ENCODE data around the gene SZT2.
"Not testable (repeated sequence)": the region's sequence is repeated elsewhere in the genome, so short reads cannot be mapped to it uniquely, and the experiment has no call there.

Gene SZT2

DNA sequence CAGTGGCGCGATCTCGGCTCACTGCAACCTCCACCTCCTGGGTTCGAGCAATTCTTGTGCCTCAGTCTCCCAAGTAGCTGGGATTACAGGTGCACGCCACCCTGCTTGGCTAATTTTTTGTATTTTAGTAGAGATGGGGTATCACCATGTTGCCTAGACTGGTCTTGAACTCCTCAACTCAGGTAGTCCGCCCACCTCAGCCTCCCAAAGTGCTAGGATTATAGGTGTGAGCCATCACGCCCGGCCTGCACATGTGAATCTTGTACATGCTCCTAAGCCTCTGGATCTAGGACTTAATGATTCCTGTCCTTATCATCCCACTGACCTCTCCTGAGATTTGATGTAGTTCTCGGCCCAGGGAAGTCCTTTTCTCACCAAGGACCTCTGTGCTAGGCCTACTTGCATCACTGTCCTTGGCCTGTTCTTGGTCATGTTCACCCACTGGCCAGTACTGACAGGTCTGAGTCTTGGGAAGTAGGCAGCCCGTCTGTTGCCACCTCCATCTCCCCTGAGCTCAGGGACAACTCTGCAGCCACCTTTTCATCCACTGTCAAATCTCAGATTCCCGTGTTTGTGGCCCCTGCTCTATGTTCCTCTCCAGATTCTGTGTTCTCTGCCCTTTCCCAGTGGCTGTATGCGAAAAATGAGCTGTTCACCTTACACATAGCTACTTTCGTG lies 54.6 kb downstream of the SZT2 start:
- no peak for DNase-seq

- DNase-seq = no peak
These were observed 55.1 kb downstream of the SZT2 start for GRCh38 chr1:43444836-43445235.

- DNase-seq = no peak
These were observed 56.1 kb downstream of the SZT2 start for GRCh38 chr1:43445606-43446387.

GRCh38 chr1:43446388-43446740 lies 56.7 kb downstream of the SZT2 start:
- no peak for DNase-seq

DNA sequence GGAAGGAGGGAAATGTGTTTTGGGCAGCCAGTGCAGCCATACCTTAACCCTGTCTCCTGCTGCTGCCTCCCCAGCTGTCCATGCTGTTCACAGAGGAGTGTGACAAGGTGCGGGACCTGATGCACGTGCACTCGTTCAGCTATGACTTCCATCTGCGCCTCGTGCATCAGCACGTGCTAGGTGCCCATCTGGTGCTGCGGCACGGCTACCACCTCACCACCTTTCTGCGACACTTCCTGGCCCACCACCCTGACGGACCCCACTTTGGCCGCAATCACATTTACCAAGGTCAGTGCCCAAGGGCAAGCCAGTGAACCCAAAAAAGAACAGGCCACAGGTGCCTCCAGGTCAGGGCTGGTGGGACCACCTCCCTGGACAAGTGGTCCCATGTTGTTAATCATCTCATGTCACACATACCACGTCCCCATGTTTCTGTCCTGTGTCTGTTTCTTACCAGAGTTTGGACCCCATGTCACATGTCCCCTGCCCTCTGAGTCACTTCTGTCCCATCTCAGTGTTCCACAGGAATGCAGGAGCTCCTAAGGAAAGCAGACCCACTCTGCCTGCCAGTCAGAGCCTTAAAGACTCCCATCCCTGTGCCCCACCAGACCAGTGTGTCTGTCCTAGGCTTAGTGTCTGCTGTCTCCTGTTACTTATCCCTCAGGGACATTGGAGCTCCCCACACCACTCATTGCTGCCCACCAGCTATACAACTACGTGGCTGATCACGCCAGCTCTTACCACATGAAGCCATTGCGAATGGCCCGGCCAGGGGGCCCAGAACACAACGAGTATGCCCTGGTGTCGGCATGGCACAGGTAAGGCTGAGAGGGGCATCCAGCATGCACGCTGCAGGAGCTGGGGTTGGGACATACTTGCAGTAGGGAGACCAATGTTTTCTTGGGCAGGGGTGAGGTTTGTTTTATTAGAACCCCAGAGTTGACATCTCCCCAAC lies 57.5 kb downstream of the SZT2 start:
- no peak for DNase-seq

- DNase-seq = no peak
These were observed 58.4 kb downstream of the SZT2 start for GRCh38 chr1:43447891-43448708.

DNA sequence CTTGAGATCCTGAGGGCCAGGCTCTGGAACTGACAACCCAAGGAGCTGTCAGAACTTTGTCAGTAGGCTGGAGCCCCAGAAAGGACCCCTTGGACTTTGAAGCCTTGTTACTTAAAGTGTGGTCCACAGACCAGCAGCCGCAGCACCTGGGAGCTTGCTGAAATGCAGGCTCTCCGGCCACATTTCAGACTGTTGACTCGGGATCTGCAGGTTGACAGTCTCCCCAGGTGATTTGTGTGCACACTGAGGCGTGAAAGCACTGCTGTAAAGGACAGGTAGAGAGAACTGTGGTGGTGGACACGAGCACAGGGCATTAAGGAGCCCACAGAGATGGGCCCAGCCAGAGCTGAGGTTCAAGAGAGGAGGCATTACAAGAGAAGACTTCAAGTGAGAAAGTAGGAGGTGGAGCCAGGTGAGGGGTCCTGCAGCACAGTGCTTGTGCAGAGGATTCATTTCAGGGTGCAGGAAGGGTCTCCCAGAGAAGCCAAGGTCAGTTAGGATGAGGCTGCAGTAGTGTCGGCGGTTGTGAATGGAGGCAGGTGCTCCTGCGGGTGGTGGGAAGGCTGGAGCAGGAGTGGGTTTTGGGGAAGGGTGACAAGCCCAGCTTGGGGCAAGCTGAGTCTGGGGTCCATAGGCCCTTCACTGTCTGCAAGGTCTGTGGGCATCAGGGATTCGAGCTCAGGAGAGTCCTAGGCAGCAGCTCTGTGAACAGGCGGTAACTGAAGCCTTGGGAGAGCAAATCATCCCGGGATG lies 59.4 kb downstream of the SZT2 start:
- DNase-seq = no peak

GRCh38 chr1:43449708-43450069 lies 60.0 kb downstream of the SZT2 start:
- no peak for DNase-seq

- no peak for DNase-seq
These were observed 60.7 kb downstream of the SZT2 start for GRCh38 chr1:43450251-43450941.

GRCh38 chr1:43451157-43451591 lies 61.5 kb downstream of the SZT2 start:
- DNase-seq = no peak

DNA sequence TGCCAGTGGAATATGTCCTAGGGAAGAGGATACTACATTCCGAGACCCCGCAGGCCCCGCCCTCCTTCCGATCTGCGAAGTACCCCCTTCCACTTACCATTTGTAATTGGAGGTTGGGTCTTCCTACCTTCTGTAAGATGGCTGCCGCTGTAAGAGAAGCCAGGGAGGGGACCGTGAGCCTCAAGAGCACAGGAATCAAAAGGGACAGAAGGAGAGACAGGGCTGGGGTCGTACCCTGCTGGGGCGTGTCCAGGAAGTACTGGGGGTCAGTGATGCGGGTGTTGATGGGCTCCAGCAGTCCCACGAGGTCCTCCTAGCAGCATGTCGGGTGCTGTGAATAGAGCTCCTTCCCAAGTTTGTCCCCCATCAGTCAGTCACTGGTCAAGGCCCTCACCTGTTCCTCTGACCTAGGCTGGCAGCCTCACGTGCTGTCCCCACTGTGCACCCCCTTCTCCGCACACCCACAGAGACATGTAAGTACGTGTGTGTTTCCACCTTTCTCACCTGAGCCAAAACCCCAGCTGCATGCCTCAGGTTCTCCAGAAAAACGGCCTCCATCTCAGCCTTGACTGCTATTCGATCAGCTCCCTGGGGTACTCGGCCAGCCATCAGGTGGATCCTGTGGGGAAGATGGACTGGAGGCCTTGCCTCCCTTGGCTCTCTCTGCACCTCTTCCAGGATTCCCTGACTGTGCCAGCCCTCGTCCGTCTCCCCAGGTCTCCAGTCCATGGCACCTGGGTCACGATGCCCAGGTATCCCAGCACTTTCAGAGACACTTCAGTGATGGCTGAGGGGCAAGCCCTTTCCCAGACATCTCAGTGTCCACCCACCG lies 62.2 kb downstream of the SZT2 start:
- DNase-seq = no peak

GRCh38 chr1:43452789-43453441 lies 63.2 kb downstream of the SZT2 start:
- no peak for DNase-seq

DNA sequence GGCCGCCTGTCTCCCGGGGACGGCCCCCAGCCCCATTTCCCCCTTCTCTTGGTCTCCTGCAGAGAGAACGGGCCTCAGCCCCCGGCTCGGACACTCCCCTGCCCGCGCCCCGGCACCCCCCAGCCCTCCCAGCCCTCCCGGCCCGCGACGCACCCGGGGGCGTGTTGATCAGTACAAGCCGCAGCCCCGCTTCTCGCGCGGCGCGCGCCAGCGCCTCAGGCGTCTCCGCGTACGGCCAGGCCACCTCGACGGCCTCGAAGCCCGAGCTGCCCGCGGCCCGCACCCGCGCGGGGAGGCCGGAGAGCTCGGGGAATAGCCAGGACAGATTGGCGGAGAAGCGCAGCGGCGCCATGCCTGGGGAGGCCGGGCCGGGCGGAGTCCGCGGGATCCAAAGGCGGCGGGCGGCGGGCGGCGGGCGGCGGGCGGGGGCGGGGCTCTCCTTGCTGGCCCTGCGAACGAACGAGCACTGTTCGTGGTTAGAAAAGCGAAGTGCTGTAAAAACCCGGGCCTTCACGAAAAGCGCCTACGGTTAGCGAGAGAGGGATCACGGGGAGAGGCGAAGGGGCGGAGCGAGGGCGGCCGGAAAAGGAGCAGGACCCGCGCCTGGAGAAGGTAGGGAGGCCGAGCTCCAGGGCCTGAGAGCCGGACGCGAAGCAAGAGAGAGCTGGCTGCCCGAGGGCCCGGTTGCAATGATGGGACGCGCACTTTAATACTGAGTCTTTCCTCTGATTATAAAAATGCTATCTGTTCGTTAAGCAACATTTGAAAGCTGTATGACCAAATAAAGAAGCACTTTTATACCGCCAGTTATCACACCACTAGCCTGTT lies 64.0 kb downstream of the SZT2 start, which contains the start of gene HYI:
Gene HYI, minus strand, starts transcription at position 490 of the 828 bp plus-strand sequence. Its CDS starts 138 bp downstream, at position 352.
- DNase-seq = peak; percentile 66 to 81

- peak; percentile 62 to 75 for DNase-seq
These were observed 64.7 kb downstream of the SZT2 start for GRCh38 chr1:43454270-43455011.

- DNase-seq = no peak
These were observed 65.7 kb downstream of the SZT2 start for GRCh38 chr1:43455213-43455889.

GRCh38 chr1:43458379-43458778 lies 68.7 kb downstream of the SZT2 start:
- not testable (repeated sequence) for DNase-seq

Measured in hippocampal formation (tissue), 2 donors.